HCT116 (cell line): ENCODE data around the gene ABHD12B. TPM values are rescaled to one million over a fixed set of nuclear protein-coding genes. Genes with fewer than 3 reads are reported as not detected.

Experiments used
- ATAC-seq: fragments of 200-7000 bp; cut with Tn5 transposase; 2 replicates; pipeline ENCODE4 v1.9.1; 2020; ENCODE audit warnings: mild to moderate bottlenecking, moderate library complexity
- BruUV-seq: library from RNA; stranded (reverse); fragments of 400-500 nt; replicated peaks from 2 replicates; lab custom pipeline; 2021; lab: Mats Ljungman, UMichigan
- CTCF ChIA-PET: fragments of 300-600 bp; sonication (Branson Sonifier 250); formaldehyde crosslinking; loops from one replicate; lab custom pipeline; 2021; ENCODE audit warnings: antibody characterized with exemption; lab: Charles Lee
- POLR2A ChIA-PET: fragments of 300-600, 350-600 bp; sonication (Branson Sonifier 250); formaldehyde crosslinking; loops from one replicate; lab custom pipeline; 2021; ENCODE audit warnings: antibody characterized with exemption; lab: Charles Lee
- RAD21 ChIA-PET, 2 experiments: fragments of 300-600 bp; sonication (Branson Sonifier 250); formaldehyde crosslinking; loops; one replicate each; lab custom pipeline; 2023; ENCODE audit warnings: low total read pairs in 2 of 2; ENCODE audit not compliant: uncharacterized antibody in 2 of 2, unreplicated experiment in 2 of 2, low non-redundant PET in 1 of 2; lab: Charles Lee
- DNase-seq: peaks from one replicate; pipeline ENCODE4 v3.0.0-alpha.2; 2010; ENCODE audit warnings: low read depth, low spot score
- H2AFZ ChIP-seq: fragments of 200-600 bp; shearing (Covaris generic), sonication (generic); 2 replicates; pipeline ENCODE4 v1.6.1; 2017; ENCODE audit warnings: low read depth, mixed run types, mixed read lengths, antibody characterized with exemption, low read length; ENCODE audit not compliant: poor library complexity, severe bottlenecking
- H3K27ac ChIP-seq: 2 replicates; pipeline ENCODE4 v1.5.1; 2012; ENCODE audit warnings: low read depth, low read length
- H3K27me3 ChIP-seq: fragments of 200-600 bp; sonication (generic); 2 replicates; pipeline ENCODE4 v1.6.1; 2016; ENCODE audit warnings: mixed run types, low read length, mixed read lengths; ENCODE audit not compliant: insufficient read depth
- H3K36me3 ChIP-seq, 2 experiments: fragments of 200-500 bp in 1 of 2; fragments of 200-600 bp in 1 of 2; sonication (Bioruptor generic) in 1 of 2; sonication (generic) in 1 of 2; 2 replicates each; pipeline versions ENCODE4 v1.5.1 to v1.6.1; 2014 to 2016; ENCODE audit warnings: low read length in 2 of 2, inconsistent platforms in 1 of 2, mixed read lengths in 1 of 2, mixed run types in 1 of 2; ENCODE audit not compliant: insufficient read depth in 2 of 2, control insufficient read depth in 1 of 2
- H3K4me1 ChIP-seq, 2 experiments: fragments of 200-600 bp in 1 of 2; sonication (generic) in 1 of 2; 2 replicates each; pipeline versions ENCODE4 v1.5.1 to v1.6.1; 2012 to 2017; ENCODE audit warnings: low read length in 2 of 2, inconsistent platforms in 1 of 2, mild to moderate bottlenecking in 1 of 2, mixed read lengths in 1 of 2, mixed run types in 1 of 2, moderate library complexity in 1 of 2; ENCODE audit not compliant: insufficient read depth in 2 of 2, control insufficient read depth in 1 of 2
- H3K4me2 ChIP-seq: fragments of 200-600 bp; sonication (generic); 2 replicates; pipeline ENCODE4 v1.6.1; 2017; ENCODE audit warnings: mixed run types, low read length, mixed read lengths
- H3K4me3 ChIP-seq, 2 experiments: fragments of 200-600 bp in 1 of 2; sonication (generic) in 1 of 2; replicated peaks in 1 of 2; 2 replicates each; pipeline ENCODE4 v1.5.1; 2011 to 2016; ENCODE audit warnings: low read length in 2 of 2, control low read depth in 1 of 2, low read depth in 1 of 2, mild to moderate bottlenecking in 1 of 2, mixed read lengths in 1 of 2, mixed run types in 1 of 2
- H3K79me2 ChIP-seq: fragments of 200-600 bp; sonication (generic); 2 replicates; pipeline ENCODE4 v1.6.1; 2017; ENCODE audit warnings: mild to moderate bottlenecking, mixed run types, low read length, moderate library complexity, mixed read lengths; ENCODE audit not compliant: insufficient read depth
- H3K9ac ChIP-seq: fragments of 200-600 bp; sonication (generic); 2 replicates; pipeline ENCODE4 v1.6.1; 2016; ENCODE audit warnings: low read length, mixed read lengths
- H3K9me2 ChIP-seq: fragments of 200-600 bp; sonication (generic), shearing (Covaris generic); 2 replicates; pipeline ENCODE4 v1.6.1; 2017; ENCODE audit warnings: mixed run types, mild to moderate bottlenecking, moderate library complexity; ENCODE audit not compliant: insufficient read depth
- H3K9me3 ChIP-seq, 2 experiments: fragments of 200-500 bp in 1 of 2; fragments of 200-600 bp in 1 of 2; sonication (Bioruptor generic) in 1 of 2; sonication (generic) in 1 of 2; 2 replicates each; pipeline ENCODE4 v1.6.1; 2014 to 2017; ENCODE audit warnings: low read length in 2 of 2, mixed read lengths in 2 of 2, inconsistent platforms in 1 of 2, low read depth in 1 of 2, mild to moderate bottlenecking in 1 of 2, mixed run types in 1 of 2, moderate library complexity in 1 of 2; ENCODE audit not compliant: control insufficient read depth in 1 of 2, insufficient read depth in 1 of 2
- H4K20me1 ChIP-seq: fragments of 200-600 bp; sonication (generic), shearing (Covaris generic); 2 replicates; pipeline ENCODE4 v1.6.1; 2017; ENCODE audit warnings: mixed run types, mild to moderate bottlenecking, moderate library complexity; ENCODE audit not compliant: insufficient read depth
- ATF3 ChIP-seq: IDR thresholded peaks from 2 replicates; pipeline ENCODE4 v1.6.1; 2012
- EZH2 ChIP-seq: fragments of 200-600 bp; sonication (generic); IDR thresholded peaks from 2 replicates; pipeline ENCODE4 v1.6.1; 2017; ENCODE audit warnings: antibody characterized with exemption, mixed run types
- EZH2phosphoT487 ChIP-seq: fragments of 200-600 bp; IDR thresholded peaks from 2 replicates; pipeline ENCODE4 v1.6.1; 2018; ENCODE audit warnings: antibody characterized with exemption, borderline replicate concordance
- FOSL1 ChIP-seq: IDR thresholded peaks from 2 replicates; pipeline ENCODE4 v1.6.1; 2012; ENCODE audit warnings: low read depth
- POLR2A ChIP-seq: IDR thresholded peaks from 2 replicates; pipeline ENCODE4 v1.7.0; 2011; ENCODE audit warnings: borderline replicate concordance; ENCODE audit not compliant: insufficient read depth, insufficient read length; ENCODE audit errors: extremely low read depth
- POLR2AphosphoS5 ChIP-seq: IDR thresholded peaks from 2 replicates; pipeline ENCODE4 v1.6.1; 2011; ENCODE audit warnings: mild to moderate bottlenecking, low read depth, low read length, moderate library complexity
- SIN3A ChIP-seq: IDR thresholded peaks from 2 replicates; pipeline ENCODE4 v1.6.1; 2012; ENCODE audit warnings: low read depth
- SP1 ChIP-seq: IDR thresholded peaks from 2 replicates; pipeline ENCODE4 v1.6.1; 2012; ENCODE audit warnings: low read depth
- SRF ChIP-seq: IDR thresholded peaks from 2 replicates; pipeline ENCODE4 v1.6.1; 2012; ENCODE audit warnings: low read depth
- intact Hi-C: fragments of 100-400 bp; cut with micrococcal nuclease; formaldehyde crosslinking; loops from 2 replicates; pipeline ENCODE4 v1.10.0; 2022
- total RNA-seq: library from RNA; stranded (reverse); gene quantifications from one replicate; pipeline ENCODE4 v1.2.1, GENCODE V29; 2021; ENCODE audit not compliant: unreplicated experiment
- TF ChIP-seq, protein P1 (sequence below): IDR thresholded peaks from 2 replicates; pipeline ENCODE4 v1.6.1; 2012
- TF ChIP-seq, protein P2 (sequence below), 3 experiments: fragments of 200-600 bp in 1 of 3; sonication (generic) in 1 of 3; IDR thresholded peaks in 2 of 3; conservative IDR thresholded peaks in 1 of 3; 2 replicates each; pipeline ENCODE4 v1.5.1; 2012 to 2017; ENCODE audit warnings: low read depth in 2 of 3, low read length in 2 of 3, antibody characterized with exemption in 1 of 3, borderline replicate concordance in 1 of 3, control low read depth in 1 of 3, mild to moderate bottlenecking in 1 of 3, mixed read lengths in 1 of 3, mixed run types in 1 of 3, moderate library complexity in 1 of 3; ENCODE audit not compliant: insufficient read depth in 1 of 3
- TF ChIP-seq, protein P3 (sequence below): IDR thresholded peaks from 2 replicates; pipeline ENCODE4 v1.6.1; 2011; ENCODE audit warnings: mild to moderate bottlenecking, low read length, moderate library complexity; ENCODE audit not compliant: insufficient replicate concordance; ENCODE audit errors: extremely low read depth

Gene ABHD12B
- total RNA-seq, 1 experiment from 2014 or later = 0.74 TPM

DNA sequence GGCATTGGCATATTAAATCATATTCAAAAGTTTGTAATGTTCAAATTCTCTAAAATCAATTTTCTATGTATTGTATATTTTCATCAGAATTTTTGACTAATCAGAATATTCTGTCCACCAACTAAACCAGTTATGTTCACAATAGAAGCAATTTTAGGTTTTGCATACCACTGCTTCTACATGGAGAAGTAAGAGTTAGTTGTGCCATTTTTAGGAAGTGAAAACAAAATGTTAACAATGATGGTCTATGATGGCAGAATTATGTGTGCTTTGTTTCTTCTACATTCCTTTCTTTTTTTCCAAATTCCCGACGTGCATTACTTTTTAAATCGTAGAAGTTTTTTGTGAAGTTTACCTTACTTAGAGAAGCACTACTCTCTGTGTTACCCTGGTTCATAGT lies 29.5 kb downstream of the ABHD12B start:
- ChIA-PET POLR2A (no interaction called here), RAD21 (no interaction called here), CTCF (no interaction called here)
- Histone ChIP-seq H3K9ac (no peak overlapping the region), H3K36me3 (peaks cover 13 to 16% of the 10 kb centered on the region in 2 experiments; a peak in 3 of 4 replicates), H3K9me3 (no peaks in the 10 kb centered on the region), H3K4me3 (no peak overlapping the region), H3K4me1 (peaks cover 0 to 7% of the 10 kb centered on the region in 2 experiments; a peak in 1 of 4 replicates), H2AFZ (no peak overlapping the region), H3K79me2 (no peaks in the 10 kb centered on the region), H4K20me1 (no peaks in the 10 kb centered on the region)
- BruUV-seq = no TSS peak
- TF ChIP-seq EZH2 (no peak), SP1 (no peak), SIN3A (no peak), ATF3 (no peak), POLR2AphosphoS5 (no peak)
- TF ChIP-seq, protein P1, sequence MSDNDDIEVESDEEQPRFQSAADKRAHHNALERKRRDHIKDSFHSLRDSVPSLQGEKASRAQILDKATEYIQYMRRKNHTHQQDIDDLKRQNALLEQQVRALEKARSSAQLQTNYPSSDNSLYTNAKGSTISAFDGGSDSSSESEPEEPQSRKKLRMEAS = no peak
- TF ChIP-seq, protein P2, sequence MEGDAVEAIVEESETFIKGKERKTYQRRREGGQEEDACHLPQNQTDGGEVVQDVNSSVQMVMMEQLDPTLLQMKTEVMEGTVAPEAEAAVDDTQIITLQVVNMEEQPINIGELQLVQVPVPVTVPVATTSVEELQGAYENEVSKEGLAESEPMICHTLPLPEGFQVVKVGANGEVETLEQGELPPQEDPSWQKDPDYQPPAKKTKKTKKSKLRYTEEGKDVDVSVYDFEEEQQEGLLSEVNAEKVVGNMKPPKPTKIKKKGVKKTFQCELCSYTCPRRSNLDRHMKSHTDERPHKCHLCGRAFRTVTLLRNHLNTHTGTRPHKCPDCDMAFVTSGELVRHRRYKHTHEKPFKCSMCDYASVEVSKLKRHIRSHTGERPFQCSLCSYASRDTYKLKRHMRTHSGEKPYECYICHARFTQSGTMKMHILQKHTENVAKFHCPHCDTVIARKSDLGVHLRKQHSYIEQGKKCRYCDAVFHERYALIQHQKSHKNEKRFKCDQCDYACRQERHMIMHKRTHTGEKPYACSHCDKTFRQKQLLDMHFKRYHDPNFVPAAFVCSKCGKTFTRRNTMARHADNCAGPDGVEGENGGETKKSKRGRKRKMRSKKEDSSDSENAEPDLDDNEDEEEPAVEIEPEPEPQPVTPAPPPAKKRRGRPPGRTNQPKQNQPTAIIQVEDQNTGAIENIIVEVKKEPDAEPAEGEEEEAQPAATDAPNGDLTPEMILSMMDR (IDR thresholded peaks at IDR 0.05 in 2 of 3, conservative IDR thresholded peaks at IDR 0.05 in 1 of 3; ENCODE audit: borderline replicate concordance in 1 of 3, insufficient read depth in 1 of 3, low read depth in 2 of 3, low read length in 2 of 3) = no peak
- TF ChIP-seq, all 23 proteins: peak for 0
- Histone ChIP-seq H3K4me2 (no peak overlapping the region), H3K27me3 (no peaks in the 10 kb centered on the region), H3K9me2 (no peaks in the 10 kb centered on the region), H3K27ac (no peak overlapping the region)
- DNase-seq (no peak), ATAC-seq (no peak)
- intact Hi-C loops = no loop called here

DNA sequence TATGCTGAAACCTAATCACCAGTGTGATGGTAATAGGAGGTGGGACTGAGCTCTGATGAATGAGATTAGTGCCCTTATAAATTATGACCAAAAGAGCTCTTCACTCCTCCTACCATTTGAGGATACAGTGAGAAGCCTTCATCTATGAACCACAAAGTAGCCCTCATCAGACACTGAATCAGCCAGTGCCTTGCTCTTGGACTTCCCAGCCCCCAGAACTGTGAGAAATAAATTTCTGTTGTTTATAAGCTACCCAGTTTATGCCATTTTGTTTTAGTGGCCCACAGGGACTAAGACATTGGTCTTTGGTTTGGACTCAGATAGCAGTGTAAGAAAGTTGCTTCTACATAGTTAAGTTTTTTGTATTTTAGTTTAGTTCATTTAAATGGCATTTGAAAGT lies 32.9 kb downstream of the ABHD12B start:
- Histone ChIP-seq H3K79me2 (no peaks in the 10 kb centered on the region), H3K36me3 (peaks cover 40 to 41% of the 10 kb centered on the region in 2 experiments), H3K27ac (no peak overlapping the region), H3K4me1 (no peaks in the 10 kb centered on the region), H3K4me2 (no peak overlapping the region), H3K9ac (no peak overlapping the region), H3K4me3 (no peak overlapping the region), H3K27me3 (no peaks in the 10 kb centered on the region), H3K9me2 (no peaks in the 10 kb centered on the region), H4K20me1 (no peaks in the 10 kb centered on the region), H3K9me3 (no peaks in the 10 kb centered on the region), H2AFZ (no peak overlapping the region)
- intact Hi-C loops = no loop called here
- DNase-seq = no peak
- CTCF ChIA-PET = no interaction called here
- POLR2A ChIA-PET = no interaction called here
- TF ChIP-seq POLR2A (no peak), EZH2 (no peak), FOSL1 (no peak), SRF (no peak), EZH2phosphoT487 (no peak)
- TF ChIP-seq, protein P1 = no peak
- TF ChIP-seq, protein P3, sequence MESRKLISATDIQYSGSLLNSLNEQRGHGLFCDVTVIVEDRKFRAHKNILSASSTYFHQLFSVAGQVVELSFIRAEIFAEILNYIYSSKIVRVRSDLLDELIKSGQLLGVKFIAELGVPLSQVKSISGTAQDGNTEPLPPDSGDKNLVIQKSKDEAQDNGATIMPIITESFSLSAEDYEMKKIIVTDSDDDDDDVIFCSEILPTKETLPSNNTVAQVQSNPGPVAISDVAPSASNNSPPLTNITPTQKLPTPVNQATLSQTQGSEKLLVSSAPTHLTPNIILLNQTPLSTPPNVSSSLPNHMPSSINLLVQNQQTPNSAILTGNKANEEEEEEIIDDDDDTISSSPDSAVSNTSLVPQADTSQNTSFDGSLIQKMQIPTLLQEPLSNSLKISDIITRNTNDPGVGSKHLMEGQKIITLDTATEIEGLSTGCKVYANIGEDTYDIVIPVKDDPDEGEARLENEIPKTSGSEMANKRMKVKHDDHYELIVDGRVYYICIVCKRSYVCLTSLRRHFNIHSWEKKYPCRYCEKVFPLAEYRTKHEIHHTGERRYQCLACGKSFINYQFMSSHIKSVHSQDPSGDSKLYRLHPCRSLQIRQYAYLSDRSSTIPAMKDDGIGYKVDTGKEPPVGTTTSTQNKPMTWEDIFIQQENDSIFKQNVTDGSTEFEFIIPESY = no peak
- no TSS peak for BruUV-seq
- ATAC-seq = no peak
- RAD21 ChIA-PET = no interaction called here
